Upper lobe of right lung (tissue), 1 donor: ENCODE measurements around the gene UROS. TPM values are rescaled to one million over a fixed set of nuclear protein-coding genes. Genes with fewer than 3 reads are reported as not detected.

ENCODE experiments used
- ATAC-seq: fragments of 200-7000 bp; cut with Tn5 transposase; one replicate; pipeline ENCODE4 v1.9.1; 2020; ENCODE audit warnings: mild to moderate bottlenecking, moderate library complexity
- DNase-seq: peaks from one replicate; pipeline ENCODE4 v3.0.0-alpha.2; 2020
- H3K27ac ChIP-seq: fragments of 200-600 bp; one replicate; pipeline ENCODE4 v1.8.0; 2022
- H3K27me3 ChIP-seq: fragments of 200-600 bp; one replicate; pipeline ENCODE4 v1.8.0; 2022; ENCODE audit warnings: mild to moderate bottlenecking
- H3K36me3 ChIP-seq: fragments of 200-600 bp; one replicate; pipeline ENCODE4 v1.8.0; 2022
- H3K4me1 ChIP-seq: fragments of 200-600 bp; one replicate; pipeline ENCODE4 v1.8.0; 2022
- H3K4me3 ChIP-seq: fragments of 200-600 bp; one replicate; pipeline ENCODE4 v1.8.0; 2022; ENCODE audit warnings: mild to moderate bottlenecking
- H3K9me3 ChIP-seq: fragments of 200-600 bp; one replicate; pipeline ENCODE4 v1.8.0; 2022
- intact Hi-C: fragments of 100-400 bp; cut with DNase I; formaldehyde crosslinking; loops from one replicate; pipeline ENCODE4 v1.11.0; 2022
- total RNA-seq: library from RNA; stranded (reverse); fragmentation: NEBNext Ultra II Directional; extraction: Animal tissue kit (Norgen Biotek cat#: 25700); gene quantifications from one replicate; pipeline ENCODE4 v1.2.1, GENCODE V29; 2021
- TF ChIP-seq, protein P1 (sequence below): fragments of 200-600 bp; IDR thresholded peaks from one replicate; pipeline ENCODE4 v1.8.0; 2022; ENCODE audit warnings: antibody characterized with exemption
- donor health status: DM: no; HTN: yes; CAD: no; lungs with severe emphysema.

UROS gene
- total RNA-seq, 1 donor from 2014 or later, result 34.2 TPM

DNA sequence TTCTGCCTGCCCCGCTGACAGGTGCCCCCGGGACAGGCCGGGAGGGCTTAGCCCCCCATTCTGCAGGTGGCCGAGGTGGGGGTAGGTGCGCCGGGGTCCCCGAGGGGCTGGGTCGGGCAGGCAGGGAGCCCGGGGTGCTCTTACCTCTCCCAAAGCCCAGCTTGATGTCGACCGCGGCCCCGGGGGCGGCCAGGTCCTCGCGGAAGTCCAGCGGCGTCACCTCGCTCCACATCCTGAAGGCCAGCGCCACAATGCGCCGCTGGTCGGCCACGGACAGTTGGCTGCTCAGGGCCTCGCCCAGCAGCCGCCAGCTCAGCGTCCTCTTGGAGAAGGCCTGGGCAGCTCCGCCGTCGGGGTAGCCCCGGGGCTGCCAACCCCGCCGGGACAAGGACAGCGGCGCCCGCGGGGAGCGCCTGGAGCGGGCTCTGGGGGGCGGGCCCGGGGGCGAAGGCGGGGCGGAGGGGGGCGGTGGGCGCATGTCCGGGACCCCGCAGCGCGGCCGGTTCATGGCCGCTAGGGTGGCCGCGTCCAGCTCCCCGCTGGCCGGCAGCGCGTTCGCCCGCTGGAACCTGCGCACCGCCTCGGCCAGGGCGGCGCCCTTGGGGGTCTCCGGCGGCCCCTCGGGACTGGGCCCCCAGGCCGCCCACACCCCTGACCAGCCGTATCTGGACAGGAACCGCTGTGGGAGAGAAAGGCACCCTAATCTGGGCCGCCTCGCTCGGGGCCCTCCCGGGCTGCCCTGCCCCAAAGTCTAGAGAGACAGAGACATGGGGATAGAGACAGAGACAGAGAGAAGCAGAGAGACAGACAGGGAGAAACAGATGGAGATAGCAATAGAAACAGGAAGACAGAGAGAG, 49.1 kb downstream of the UROS start:
- Histone ChIP-seq H3K27ac (no peak overlapping the region), H3K4me1 (no peaks in the 10 kb centered on the region), H3K9me3 (no peaks in the 10 kb centered on the region), H3K36me3 (no peaks in the 10 kb centered on the region), H3K4me3 (no peak overlapping the region), H3K27me3 (no peaks in the 10 kb centered on the region)
- DNase-seq, result no peak
- intact Hi-C loops, result no loop called here
- TF ChIP-seq, protein P1, sequence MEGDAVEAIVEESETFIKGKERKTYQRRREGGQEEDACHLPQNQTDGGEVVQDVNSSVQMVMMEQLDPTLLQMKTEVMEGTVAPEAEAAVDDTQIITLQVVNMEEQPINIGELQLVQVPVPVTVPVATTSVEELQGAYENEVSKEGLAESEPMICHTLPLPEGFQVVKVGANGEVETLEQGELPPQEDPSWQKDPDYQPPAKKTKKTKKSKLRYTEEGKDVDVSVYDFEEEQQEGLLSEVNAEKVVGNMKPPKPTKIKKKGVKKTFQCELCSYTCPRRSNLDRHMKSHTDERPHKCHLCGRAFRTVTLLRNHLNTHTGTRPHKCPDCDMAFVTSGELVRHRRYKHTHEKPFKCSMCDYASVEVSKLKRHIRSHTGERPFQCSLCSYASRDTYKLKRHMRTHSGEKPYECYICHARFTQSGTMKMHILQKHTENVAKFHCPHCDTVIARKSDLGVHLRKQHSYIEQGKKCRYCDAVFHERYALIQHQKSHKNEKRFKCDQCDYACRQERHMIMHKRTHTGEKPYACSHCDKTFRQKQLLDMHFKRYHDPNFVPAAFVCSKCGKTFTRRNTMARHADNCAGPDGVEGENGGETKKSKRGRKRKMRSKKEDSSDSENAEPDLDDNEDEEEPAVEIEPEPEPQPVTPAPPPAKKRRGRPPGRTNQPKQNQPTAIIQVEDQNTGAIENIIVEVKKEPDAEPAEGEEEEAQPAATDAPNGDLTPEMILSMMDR, result no peak
- no peak for ATAC-seq

DNA sequence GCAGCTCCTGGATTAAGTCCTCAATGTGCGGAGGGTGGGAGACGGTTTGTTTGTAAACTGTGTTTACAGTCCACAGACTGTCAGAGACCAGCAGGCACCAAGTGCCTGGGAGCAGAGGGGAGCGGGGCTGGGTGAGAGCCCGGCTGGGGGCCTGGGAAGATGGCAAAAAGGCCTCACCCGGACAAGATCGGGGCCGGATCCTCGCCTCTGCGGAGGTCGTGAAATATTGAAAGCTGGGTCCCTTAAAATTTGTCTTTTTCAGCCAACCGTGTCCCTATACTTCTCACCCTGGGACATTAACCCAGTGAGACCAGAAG, 50.2 kb downstream of the UROS start:
- ATAC-seq (no peak), DNase-seq (no peak)

DNA sequence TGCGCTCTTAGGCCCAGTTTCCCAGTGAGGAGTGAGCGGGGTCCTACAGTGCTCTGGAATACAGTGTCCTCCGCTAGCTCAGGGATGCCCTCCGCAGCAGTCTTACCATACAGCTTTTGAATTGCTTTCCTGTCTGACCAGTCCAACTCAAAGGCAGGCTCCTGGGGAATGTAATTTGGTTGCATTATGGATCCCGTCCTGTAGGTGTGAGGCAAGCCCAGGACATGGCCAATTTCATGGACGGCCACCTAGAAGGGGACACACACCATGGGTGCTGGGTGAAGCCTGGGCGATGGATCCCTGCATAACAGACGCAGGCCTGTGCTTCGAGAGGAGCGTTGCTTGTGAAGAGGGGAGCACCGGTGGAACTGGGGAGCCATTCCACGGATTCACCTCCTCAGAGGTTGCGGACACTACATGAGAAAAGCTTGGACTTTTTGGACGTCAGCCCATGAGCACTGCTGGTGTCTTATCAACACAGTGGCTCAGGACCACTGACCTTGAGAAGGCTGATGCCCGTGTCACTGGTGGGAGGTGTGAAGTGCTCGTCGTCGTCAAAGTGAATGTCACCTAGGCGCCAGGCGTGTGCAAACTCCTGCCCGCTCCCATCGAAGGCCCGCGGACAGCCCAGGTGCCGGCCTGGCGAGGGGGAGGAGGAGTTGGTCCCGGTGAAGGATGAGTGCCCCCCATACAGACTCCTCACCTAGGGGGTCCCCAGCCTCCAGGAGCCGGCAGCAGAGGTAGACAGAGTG, 50.8 kb downstream of the UROS start:
- ATAC-seq (no peak), DNase-seq (no peak)
- Histone ChIP-seq H3K27me3 (no peaks in the 10 kb centered on the region), H3K4me1 (no peaks in the 10 kb centered on the region), H3K27ac (no peak overlapping the region), H3K36me3 (no peaks in the 10 kb centered on the region), H3K9me3 (no peaks in the 10 kb centered on the region), H3K4me3 (no peak overlapping the region)
- intact Hi-C loops, result no loop called here
- TF ChIP-seq, protein P1, result no peak

More for the DNA sequence above, 50.2 kb downstream of the UROS start:
- intact Hi-C loops, result no loop called here
- H3K27ac ChIP-seq, result no peak overlapping the region
- no peak overlapping the region for H3K4me3 ChIP-seq
- TF ChIP-seq, protein P1, result no peak
- H3K27me3 ChIP-seq, result no peaks in the 10 kb centered on the region
- H3K9me3 ChIP-seq, result no peaks in the 10 kb centered on the region
- H3K4me1 ChIP-seq, result no peaks in the 10 kb centered on the region
- no peaks in the 10 kb centered on the region for H3K36me3 ChIP-seq

DNA sequence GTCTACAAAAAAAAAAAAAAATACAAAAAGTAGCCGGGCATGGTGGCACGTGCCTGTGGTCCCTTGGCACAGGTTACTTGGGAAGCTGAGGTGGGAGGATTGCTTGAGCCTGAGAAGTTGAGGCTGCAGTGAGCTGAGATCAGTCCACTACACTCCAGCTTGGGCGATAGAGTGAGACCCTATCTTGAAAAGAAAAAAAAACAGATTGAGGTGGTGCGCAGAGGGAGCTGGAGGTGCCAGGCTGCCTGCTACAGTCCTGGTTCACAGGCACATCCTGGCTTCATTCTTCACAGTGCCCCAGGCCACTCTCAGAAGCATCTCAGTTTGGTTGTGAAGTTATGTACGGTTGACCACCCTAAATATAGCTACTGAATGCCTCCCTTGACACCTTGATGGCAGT, 52.2 kb downstream of the UROS start:
- no peaks in the 10 kb centered on the region for H3K9me3 ChIP-seq
- DNase-seq (no peak), ATAC-seq (no peak)
- intact Hi-C loops, result no loop called here
- no peaks in the 10 kb centered on the region for H3K27me3 ChIP-seq
- H3K4me1 ChIP-seq, result no peaks in the 10 kb centered on the region
- TF ChIP-seq, protein P1, result no peak
- no peak overlapping the region for H3K4me3 ChIP-seq
- no peak overlapping the region for H3K27ac ChIP-seq
- H3K36me3 ChIP-seq, result no peaks in the 10 kb centered on the region

DNA sequence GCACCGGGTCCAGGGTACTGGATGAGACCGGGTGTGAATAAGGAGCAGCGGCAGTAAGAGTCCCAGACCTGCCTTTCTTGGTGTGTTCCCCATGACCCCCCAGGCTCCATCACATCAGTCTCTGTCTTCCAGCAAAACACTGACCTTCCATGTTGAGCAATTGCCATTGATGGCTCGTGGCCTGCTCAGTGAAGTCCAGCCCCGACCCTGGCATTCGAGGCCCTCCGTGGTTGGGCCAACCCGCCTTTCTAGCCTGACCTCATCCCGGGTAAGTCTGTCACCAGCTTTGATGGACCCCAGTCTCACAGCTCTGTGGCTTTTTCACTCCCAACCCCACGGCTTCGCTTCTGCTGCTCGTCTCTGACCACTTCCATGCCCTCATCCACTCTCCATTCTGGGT, 53.9 kb downstream of the UROS start:
- no peak overlapping the region for H3K27ac ChIP-seq
- H3K4me1 ChIP-seq, result no peaks in the 10 kb centered on the region
- intact Hi-C loops, result no loop called here
- peaks cover 13% of the 10 kb centered on the region for H3K36me3 ChIP-seq
- TF ChIP-seq, protein P1, result no peak
- DNase-seq (no peak), ATAC-seq (no peak)
- no peak overlapping the region for H3K4me3 ChIP-seq
- no peaks in the 10 kb centered on the region for H3K27me3 ChIP-seq
- H3K9me3 ChIP-seq, result no peaks in the 10 kb centered on the region
